Mammary microvascular endothelial cell (primary cell): ENCODE measurements around the gene MASTL. TPM values are rescaled to one million over a fixed set of nuclear protein-coding genes. Genes with fewer than 3 reads are reported as not detected.

Experiments
- total RNA-seq: library from RNA; depleted of rRNA; stranded (reverse); fragments of >200 nt; gene quantifications from 2 replicates; pipeline ENCODE4 v1.2.3, GENCODE V29; 2015

Gene MASTL
- total RNA-seq = 19.6 and 22.7 TPM in 2 replicates

DNA sequence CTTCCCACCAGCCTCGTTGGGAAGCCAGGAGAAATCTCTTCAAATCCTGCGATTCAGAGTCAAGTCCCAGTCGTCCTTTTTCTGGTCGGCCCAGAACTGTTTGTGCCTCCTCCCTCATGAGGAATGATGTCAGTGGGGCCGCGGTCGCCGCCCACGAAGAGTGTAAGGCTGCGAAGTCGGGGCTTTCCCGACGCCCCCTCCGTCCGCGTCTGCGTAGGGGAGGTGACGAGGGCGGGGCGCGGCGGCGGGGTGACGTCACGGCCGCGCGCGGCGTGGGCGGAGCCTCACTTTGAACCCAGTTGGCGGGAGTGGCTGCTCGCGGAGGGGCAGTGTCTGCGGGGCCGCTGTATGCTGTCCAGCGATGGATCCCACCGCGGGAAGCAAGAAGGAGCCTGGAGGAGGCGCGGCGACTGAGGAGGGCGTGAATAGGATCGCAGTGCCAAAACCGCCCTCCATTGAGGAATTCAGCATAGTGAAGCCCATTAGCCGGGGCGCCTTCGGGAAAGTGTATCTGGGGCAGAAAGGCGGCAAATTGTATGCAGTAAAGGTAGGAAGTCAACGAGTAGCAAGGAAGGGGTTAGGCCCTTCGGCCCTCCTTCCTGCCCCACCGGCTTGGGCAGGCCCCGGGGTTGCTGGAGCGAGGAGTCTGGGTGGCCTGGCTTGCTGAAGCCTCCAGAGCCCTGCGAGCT is at the start of gene MASTL:
MASTL (plus strand) TSS at position 287 of the 689 bp plus-strand sequence; CDS start at position 362, 75 bp downstream.

Other genes with a start within 250 kb of the MASTL start
- gene ANKRD26, start 54.9 kb upstream of the MASTL start, total RNA-seq = 3.5 and 4.1 TPM in 2 replicates
- 81.2 and 85.7 TPM in 2 replicates for gene YME1L1, start 968 bp upstream of the MASTL start, total RNA-seq
- 15.2 and 16.5 TPM in 2 replicates for gene ACBD5, start 85.4 kb downstream of the MASTL start, total RNA-seq